T-helper 9 cell (primary cell): ENCODE data around the gene CYP4F2.
"Not testable (repeated sequence)": the region's sequence is repeated elsewhere in the genome, so short reads cannot be mapped to it uniquely, and the experiment has no call there.

Experiments
- DNase-seq: peaks from one replicate; pipeline ENCODE4 v3.0.0-alpha.2; 2020

Gene CYP4F2

GRCh38 chr19:15843203-15843893 is 54.5 kb downstream of the CYP4F2 start:
- no peak for DNase-seq

- DNase-seq: no peak
Measured at GRCh38 chr19:15841875-15842569, 55.9 kb downstream of the CYP4F2 start.

- DNase-seq: no peak
Measured at GRCh38 chr19:15840833-15841232, 57.0 kb downstream of the CYP4F2 start.

- DNase-seq: not testable (repeated sequence)
Measured at GRCh38 chr19:15839888-15840287, 58.0 kb downstream of the CYP4F2 start.

- DNase-seq: no peak
Measured at GRCh38 chr19:15838351-15838750, 59.5 kb downstream of the CYP4F2 start.

- DNase-seq: no peak
Measured at GRCh38 chr19:15837221-15837731, 60.6 kb downstream of the CYP4F2 start.

- peak; percentile 89 for DNase-seq
Measured at GRCh38 chr19:15836330-15837220, 61.3 kb downstream of the CYP4F2 start.

- peak; percentile 48 for DNase-seq
Measured at GRCh38 chr19:15835565-15836329, 62.1 kb downstream of the CYP4F2 start.

- not testable (repeated sequence) for DNase-seq
Measured at GRCh38 chr19:15834232-15834631, 63.6 kb downstream of the CYP4F2 start.

- DNase-seq: no peak
Measured at GRCh38 chr19:15831626-15832025, 66.2 kb downstream of the CYP4F2 start.

- DNase-seq: no peak
Measured at GRCh38 chr19:15829786-15830185, 68.1 kb downstream of the CYP4F2 start.

GRCh38 chr19:15829306-15829698 is 68.6 kb downstream of the CYP4F2 start:
- no peak for DNase-seq

GRCh38 chr19:15828611-15829305 is 69.1 kb downstream of the CYP4F2 start:
- not testable (repeated sequence) for DNase-seq

- DNase-seq: no peak
Measured at GRCh38 chr19:15828121-15828610, 69.7 kb downstream of the CYP4F2 start.
